GM19372 (cell line): ENCODE results near the gene SORCS2.

Experiments used
- ATAC-seq: cut with Tn5 transposase; IDR thresholded peaks from one replicate; pipeline ENCODE4 v1.9.1; 2021; ENCODE audit warnings: mild to moderate bottlenecking, low read depth, moderate library complexity; ENCODE audit not compliant: unreplicated experiment

SORCS2 gene

GRCh38 chr4:7781993-7782392 lies 589.7 kb downstream of the SORCS2 start:
- ATAC-seq: no peak

DNA sequence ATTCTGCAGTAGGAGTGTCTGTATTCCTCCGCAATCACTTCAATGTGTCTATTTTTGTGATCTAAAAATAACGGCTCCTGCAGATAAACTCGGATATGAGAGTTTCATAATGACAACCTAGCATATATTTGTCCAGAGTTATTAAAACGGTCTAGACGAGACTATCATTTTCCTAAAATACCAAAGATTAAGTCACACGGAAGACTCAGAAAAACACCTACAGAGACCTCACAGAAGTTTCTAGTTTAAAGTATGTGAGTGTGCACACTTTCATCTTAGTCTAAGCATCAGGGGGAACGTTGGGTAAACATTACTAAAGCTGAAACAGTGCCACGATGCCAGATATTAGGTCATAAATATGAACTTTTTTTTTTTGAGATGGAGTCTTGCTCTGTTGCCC lies 590.4 kb downstream of the SORCS2 start:
- no peak for ATAC-seq

GRCh38 chr4:7783541-7783940 lies 591.2 kb downstream of the SORCS2 start:
- ATAC-seq: no peak

DNA sequence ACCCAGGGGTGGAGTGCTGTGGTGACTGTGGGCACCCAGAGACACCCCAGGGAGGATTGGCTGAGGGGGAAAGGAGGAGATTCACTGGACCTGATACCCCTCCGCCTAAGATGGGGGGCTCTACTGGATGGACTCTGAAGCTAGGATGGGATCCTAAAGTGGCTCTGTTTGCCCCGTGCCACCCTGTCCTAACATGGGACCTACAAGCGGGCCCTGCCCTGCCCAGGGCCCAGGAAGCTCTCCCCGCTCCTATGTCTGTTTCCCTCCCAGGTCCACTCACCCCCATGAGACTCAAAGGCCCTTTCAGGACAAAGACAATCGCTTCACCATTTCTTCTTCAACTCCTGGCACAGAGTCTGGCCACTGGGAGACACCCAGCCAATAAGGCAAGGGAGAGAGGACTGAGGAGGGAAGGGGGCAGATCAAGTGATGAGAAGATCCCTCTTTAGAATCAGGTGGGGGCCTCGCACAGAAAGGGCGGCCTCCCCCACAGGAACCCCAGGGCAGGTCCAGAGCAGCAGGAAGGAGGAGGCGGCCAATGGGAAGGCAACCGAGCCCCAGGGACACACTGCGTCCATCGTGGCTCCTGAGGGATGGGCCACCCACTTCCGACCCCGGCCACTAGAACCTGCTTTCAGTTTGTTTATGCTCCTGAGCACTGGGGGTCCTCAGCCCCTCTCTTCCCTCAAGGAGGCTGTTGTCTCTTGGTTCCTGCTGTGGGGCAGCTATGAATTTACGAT lies 592.0 kb downstream of the SORCS2 start:
- ATAC-seq: no peak

GRCh38 chr4:7785017-7785416 lies 592.7 kb downstream of the SORCS2 start:
- ATAC-seq: no peak

DNA sequence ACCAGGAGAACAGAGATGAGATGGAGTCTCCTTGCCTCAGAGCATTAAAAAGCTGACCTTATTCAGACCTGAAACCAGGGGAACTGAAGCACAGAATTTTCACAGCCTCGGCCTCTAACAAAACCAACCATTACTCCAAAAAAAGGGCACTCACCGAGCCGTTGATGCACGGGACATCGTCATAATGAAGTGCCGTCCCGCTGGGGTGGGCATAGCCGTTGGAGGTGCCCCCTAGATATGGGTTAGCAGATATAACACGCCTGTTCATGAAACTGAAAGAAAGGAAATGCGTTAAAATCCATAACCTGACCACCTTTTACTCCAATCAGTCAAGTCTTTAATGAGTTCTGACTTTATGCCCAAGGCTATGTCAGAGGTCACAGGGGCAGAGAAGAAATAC lies 593.7 kb downstream of the SORCS2 start:
- ATAC-seq: no peak

DNA sequence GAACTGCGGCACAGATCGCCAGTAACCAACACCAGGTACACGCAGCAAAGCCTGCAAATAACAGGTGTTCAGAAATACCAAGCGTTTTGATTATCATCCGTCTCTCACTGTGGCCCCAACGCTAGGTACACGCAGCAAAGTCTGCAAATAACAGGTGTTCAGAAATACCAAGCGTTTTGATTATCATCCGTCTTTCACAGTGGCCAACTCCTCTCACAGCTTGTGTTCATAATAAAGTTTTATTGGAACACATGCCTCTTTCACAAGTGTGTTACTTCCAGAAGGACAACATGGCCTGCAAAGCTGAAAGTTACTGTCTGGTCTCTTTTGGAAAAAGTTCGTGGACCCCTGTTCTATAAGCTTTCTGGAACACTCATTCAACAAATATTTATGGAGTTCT lies 594.2 kb downstream of the SORCS2 start:
- ATAC-seq: no peak

DNA sequence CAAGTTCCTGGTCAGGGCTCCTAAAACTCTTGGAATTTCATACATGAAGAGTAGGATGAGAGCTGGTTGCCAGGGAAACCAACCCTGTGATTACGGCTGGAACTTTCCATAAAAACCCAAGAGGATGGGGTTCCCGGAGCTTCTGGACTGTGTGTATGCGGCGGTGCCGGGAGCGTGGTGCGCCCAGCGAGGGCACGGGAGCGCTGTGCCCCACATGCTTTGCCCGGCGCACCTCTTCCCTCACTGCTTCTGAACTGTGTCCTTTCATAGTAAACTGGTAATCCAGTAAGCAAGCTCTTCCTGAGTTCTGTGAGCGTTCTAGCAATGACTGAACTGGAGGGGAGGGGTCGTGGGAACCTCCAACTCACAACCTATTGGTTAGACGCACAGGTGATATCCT lies 594.7 kb downstream of the SORCS2 start:
- no peak for ATAC-seq

DNA sequence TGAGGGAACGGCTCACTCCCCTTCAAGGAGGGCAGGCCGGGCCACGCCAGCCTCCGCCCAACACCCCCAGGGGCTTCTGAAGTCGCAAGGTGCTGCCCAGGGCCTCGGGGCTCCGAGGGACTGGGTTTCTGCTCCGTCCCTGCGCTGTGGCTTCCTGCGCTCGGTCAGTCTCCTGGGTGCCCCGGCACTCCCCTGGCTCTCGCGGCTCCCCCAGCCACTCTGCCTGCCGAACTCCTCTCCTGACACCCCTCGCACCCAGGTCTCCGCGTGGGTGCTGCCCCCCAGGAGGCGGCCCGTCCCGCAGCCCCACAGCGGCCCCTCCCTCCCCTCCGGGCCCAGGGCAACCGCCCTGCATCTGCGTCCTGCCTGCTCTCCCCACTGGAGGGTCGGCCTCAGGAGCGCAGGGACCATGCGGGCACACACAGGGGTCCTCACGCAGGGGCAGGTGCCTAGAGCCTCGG lies 595.4 kb downstream of the SORCS2 start:
- ATAC-seq: no peak

GRCh38 chr4:7788193-7788592 lies 595.9 kb downstream of the SORCS2 start:
- no peak for ATAC-seq

GRCh38 chr4:7788694-7789425 lies 596.5 kb downstream of the SORCS2 start:
- ATAC-seq: no peak

DNA sequence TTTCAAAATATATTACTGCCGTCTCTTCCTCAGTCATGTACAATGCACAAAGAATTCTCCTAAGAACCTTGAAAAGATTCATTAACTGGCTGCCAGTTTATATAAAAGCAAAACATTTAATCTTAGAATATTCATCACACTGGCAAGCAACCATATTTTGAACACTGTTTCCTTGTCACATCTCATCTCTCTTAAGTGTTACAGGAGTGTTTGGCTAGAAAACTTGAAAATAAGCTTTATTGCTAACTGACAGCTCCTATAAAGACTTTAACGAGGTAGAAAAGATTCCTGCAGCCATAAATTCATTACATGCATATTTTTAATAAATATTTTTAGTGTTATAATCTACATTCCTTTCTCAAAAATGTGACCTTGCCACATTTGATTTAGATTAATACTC lies 597.7 kb downstream of the SORCS2 start:
- no peak for ATAC-seq

GRCh38 chr4:7790999-7791398 lies 598.7 kb downstream of the SORCS2 start:
- ATAC-seq: no peak
